Measurements from ENCODE around the gene VMO1. TPM values are rescaled to one million over a fixed set of nuclear protein-coding genes. Genes with fewer than 3 reads are reported as not detected.

VMO1 gene
- total and polyA plus RNA-seq, 11 donors, result 0.48 to 1.9 (median 1.1) TPM; not detected in 4

GRCh38 chr17:4785311-4786105, 656 bp downstream of the VMO1 start:
- H3K4me1 ChIP-seq, result peaks cover 0 to 46% (median 37%) of the 10 kb centered on the region in 12 donors
- no peak for TF ChIP-seq CTCF (IDR thresholded peaks at IDR 0.05)
- TF ChIP-seq POLR2A (IDR thresholded peaks at IDR 0.05), result no peak
- H3K27ac ChIP-seq, result peak overlapping the region in 1 of 12 donors; percentile 31
- ATAC-seq, result no peak
- 9 to 34% (median 13%) methylated on average over 35 to 61 of the region's 61 CpGs for WGBS, 4 donors
- H3K4me3 ChIP-seq, result peak overlapping the region in 11 of 12 donors; percentile 14 to 48 (median 40)
- H3K36me3 ChIP-seq, result no peaks in the 10 kb centered on the region
- DNase-seq, result no peak
- peaks cover 0 to 56% (median 35%) of the 10 kb centered on the region in 9 donors for H3K27me3 ChIP-seq
- intact Hi-C loops (cut with DNase I), result loop anchor here in 7 of 10 donors (2.0 to 10.0 kb wide), 6 partner anchors 51 to 103 kb away; partner anchors contain the start of genes MED11 (in 6 of the 7), ARRB2 (in 2 of the 7), CXCL16 (in 1 of the 7) and ZMYND15 (in 1 of the 7)
- H3K9me3 ChIP-seq, result no peaks in the 10 kb centered on the region

- H3K36me3 ChIP-seq, result no peaks in the 10 kb centered on the region
- TF ChIP-seq CTCF (IDR thresholded peaks at IDR 0.05), result no peak
- TF ChIP-seq POLR2A (IDR thresholded peaks at IDR 0.05), result no peak
- peak in 1 of 4 donors; percentile 26 for ATAC-seq
- intact Hi-C loops (cut with DNase I), result loop anchor here in 2 of 10 donors (5.0 to 10.0 kb wide), 2 partner anchors 40 to 48 kb away; partner anchors contain the start of genes CXCL16 (in 1 of the 2), MED11 (in 1 of the 2) and ZMYND15 (in 1 of the 2)
- H3K27ac ChIP-seq, result no peak overlapping the region
- peaks cover 0 to 28% (median 25%) of the 10 kb centered on the region in 12 donors for H3K4me1 ChIP-seq
- peak in 1 of 5 donors; percentile 71 for DNase-seq
- no peak overlapping the region for H3K4me3 ChIP-seq
- 26 to 41% (median 28%) methylated on average over 22 to 28 of the region's 28 CpGs for WGBS, 4 donors
- H3K9me3 ChIP-seq, result no peaks in the 10 kb centered on the region
- H3K27me3 ChIP-seq, result peaks cover 0 to 63% (median 40%) of the 10 kb centered on the region in 9 donors
These were observed 3.5 kb downstream of the VMO1 start for GRCh38 chr17:4782652-4783051.

GRCh38 chr17:4780325-4780955, 5.7 kb downstream of the VMO1 start:
- DNase-seq, result no peak
- peaks cover 0 to 56% (median 31%) of the 10 kb centered on the region in 9 donors for H3K27me3 ChIP-seq
- no peak overlapping the region for H3K27ac ChIP-seq
- TF ChIP-seq CTCF (IDR thresholded peaks at IDR 0.05) (no peak), POLR2A (IDR thresholded peaks at IDR 0.05) (no peak)
- 70 to 80% (median 75%) methylated on average over 11 of the region's 11 CpGs for WGBS, 4 donors
- ATAC-seq, result no peak
- intact Hi-C loops (cut with DNase I), result loop anchor here in 2 of 10 donors (5.0 to 10.0 kb wide), 2 partner anchors 38 to 46 kb away; partner anchors contain the start of genes CXCL16 (in 1 of the 2), MED11 (in 1 of the 2) and ZMYND15 (in 1 of the 2)
- H3K4me1 ChIP-seq, result peaks cover 0 to 6% (median 4%) of the 10 kb centered on the region in 12 donors
- H3K9me3 ChIP-seq, result no peaks in the 10 kb centered on the region
- H3K36me3 ChIP-seq, result no peaks in the 10 kb centered on the region
- no peak overlapping the region for H3K4me3 ChIP-seq
